GM21786 (cell line): ENCODE data around the gene GYPA.
"Not testable (repeated sequence)": the region's sequence is repeated elsewhere in the genome, so short reads cannot be mapped to it uniquely, and the experiment has no call there.

Source experiments
- ATAC-seq: cut with Tn5 transposase; IDR thresholded peaks from one replicate; pipeline ENCODE4 v1.9.1; 2021; ENCODE audit not compliant: unreplicated experiment

The GYPA gene

DNA sequence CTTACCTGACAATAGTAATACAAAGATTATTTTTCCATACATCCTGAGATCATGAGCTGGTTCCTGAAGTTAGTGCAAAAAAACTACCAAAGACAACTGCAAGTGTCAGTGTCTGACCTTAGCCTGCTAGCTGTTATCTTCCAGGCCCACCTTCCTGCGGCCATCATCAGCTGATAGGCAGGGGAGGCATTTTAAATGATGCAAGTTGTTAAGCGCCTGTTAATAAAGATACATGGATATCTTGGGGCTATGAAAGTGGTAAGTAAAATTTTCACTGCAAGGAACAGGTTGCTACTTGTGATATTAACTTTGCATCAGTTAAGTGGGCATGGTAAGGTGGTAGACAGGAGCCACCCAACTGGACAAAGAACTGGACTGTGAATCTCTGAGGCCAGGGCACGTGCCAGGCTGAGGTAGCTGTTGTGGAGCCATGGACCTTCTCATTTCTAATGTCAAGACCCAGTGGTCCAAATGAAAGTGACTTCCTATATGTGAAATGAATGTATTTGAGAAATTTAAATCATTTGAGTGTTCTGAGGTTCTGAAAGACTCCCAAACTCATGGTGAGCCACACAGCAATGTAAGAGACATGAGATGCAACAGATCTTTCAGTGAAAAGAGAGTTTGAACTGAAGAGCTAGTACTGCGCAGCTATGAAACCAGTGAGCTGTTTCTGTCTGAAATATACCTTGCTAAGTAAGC lies at the start of gene GYPA:
GYPA (minus strand) TSS at position 125 of the 702 bp plus-strand sequence; CDS start at position 42, 83 bp downstream.
- ATAC-seq = not testable (repeated sequence)

DNA sequence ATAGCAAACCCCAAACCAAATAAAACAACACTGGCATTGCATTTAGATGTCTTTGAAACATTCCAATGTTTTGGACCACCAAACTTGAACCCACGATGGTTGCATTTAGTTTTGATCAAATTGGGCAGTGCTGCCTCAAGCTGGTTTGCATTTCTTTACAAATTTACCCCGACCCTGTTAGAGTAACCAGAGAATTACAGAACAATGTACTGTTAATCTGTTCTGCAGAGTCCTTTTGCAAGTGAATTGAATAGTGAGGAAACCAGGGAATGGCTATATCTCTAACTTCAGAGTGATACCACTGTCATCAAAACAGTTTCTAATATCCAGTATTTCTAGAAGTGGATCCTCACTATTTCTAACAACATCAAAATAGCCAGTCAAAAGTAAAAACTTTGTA lies 49.5 kb upstream of the GYPA start:
- no peak for ATAC-seq

DNA sequence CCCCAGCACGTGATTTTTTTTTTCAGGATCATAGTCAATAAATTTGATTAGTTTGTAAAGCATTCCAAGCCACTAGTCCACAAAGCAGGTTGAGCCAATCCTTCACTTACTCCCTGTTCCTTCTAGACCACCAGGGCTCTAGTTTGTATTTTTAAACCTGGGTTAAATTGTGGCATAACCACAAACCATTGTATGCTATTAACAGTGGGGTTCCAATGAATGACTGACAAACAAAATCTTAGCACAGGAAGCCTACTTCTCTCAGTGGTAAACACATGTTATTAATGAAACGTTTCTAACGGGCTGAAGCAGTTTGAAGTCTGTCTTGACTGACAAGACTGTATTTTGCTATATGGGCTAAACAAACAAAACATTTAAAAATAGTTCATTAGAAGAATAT lies 48.6 kb upstream of the GYPA start:
- ATAC-seq = no peak

DNA sequence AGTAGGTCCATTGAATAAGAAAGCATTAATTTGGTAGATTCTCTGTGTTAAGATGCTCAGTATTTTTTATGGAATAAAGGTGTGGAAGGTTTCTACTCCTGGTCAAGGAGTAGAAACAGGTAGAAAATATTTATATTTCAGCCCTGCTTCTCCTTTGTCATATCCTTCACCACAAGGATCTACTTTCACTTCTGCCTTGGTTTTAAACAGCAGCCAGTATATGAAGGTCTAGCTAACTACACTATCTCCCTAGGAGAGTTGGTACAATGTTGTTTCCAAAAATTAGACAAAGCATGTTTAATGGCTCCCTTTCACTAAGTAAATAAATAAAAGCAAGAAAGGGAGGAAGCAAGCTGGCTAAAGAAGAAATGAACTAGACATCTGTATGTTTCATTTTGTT lies 44.6 kb upstream of the GYPA start:
- no peak for ATAC-seq

DNA sequence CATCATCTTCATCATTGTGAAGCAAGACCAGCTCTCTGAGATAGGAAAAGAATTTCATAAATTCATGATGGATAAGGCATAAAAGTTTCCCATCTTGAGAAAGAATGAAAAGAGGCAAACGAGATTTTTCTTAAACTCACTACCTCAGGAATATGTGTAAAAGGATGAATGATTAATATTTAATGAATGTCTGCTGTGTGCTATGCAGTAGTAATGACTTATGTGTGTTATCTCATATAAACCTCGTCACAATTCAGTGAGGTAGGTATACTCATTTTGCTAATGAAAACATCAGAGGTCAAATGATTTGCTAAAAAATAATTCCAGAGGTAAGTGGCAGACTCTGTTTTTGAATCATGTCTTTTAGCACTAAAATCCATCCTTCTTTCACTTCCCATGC lies 42.6 kb upstream of the GYPA start:
- ATAC-seq = no peak

DNA sequence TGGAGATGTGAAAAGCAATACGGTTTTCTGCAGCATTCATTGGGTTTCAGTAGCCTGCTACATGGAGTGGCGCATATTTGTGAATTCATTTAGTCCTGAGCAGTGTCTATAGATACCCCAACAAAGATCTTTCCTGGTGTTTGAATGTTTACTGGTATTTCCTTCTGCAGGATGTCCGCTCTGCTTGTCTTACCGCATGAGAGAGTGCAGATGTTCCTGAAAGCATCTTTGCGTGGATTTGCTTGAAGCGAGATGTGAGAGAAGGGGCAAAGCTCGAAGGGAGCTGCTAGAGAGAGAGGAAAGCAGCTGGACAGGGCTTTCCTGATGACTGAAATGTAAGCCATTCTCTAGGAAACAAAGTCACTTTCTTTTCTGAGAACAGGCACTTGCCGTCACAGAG lies 40.9 kb upstream of the GYPA start:
- no peak for ATAC-seq

DNA sequence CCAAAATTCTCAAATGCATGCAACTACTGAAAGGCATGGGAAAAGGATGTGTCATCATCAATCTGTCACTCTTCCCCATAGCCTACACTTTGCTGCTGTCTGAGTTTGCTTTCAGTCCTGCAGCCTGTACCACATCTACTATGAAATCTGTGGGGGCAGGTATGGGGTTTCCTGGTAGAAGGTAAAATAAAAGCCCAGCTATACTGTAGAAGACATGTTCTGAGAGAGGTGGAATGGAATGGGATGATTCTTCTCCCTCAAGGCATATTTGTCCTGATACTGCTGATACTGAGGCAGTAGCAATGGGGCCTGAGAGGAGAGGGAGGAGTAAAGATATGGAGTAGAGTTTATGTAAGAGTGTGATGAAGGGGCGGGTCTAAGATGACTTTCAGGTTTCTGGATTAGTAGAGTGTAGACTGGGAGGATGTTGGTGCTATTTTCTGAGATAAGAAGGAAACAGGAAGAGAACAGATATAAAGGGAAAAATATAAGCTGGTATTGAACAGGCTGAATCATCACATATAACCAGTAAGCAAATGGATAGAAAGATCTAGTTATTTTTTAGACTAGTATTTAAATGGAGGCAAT lies 38.7 kb upstream of the GYPA start:
- ATAC-seq = no peak

DNA sequence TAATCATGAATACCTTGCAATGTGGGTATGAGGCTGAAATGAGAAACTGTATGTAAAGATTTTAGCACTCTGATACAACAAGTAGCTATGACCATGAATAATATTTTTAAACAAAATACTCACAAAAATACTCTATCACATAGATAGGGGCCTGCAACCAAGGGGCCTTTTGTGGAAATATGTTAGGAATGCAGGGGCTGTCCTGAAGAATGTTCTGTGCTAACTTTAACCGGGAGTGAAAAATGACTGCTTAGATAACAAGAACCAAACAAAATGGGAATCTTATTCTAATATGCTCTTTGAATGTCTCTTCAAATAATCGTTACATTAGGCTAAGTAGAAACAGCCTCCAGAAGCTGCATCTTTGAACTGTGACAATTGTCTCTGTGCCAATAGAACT lies 37.9 kb upstream of the GYPA start:
- no peak for ATAC-seq

DNA sequence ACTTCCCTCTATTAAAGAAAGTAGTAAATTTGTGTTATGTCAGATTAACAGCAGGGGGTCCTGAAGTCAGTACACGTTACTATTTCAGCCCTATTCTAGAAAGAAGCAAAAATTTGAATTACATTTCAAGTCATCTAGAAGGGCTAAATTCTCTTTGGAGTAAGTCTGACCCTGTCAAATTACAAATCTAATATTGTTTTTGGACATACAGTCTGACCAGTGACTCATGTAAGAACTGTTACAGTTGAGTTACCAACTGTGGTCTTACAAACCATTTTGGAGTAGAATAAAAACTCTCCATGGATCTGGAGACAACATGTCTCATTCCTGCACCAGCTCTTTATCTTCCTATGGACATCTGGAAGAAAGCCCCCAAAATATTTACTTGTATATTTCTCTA lies 36.0 kb upstream of the GYPA start:
- ATAC-seq = no peak

DNA sequence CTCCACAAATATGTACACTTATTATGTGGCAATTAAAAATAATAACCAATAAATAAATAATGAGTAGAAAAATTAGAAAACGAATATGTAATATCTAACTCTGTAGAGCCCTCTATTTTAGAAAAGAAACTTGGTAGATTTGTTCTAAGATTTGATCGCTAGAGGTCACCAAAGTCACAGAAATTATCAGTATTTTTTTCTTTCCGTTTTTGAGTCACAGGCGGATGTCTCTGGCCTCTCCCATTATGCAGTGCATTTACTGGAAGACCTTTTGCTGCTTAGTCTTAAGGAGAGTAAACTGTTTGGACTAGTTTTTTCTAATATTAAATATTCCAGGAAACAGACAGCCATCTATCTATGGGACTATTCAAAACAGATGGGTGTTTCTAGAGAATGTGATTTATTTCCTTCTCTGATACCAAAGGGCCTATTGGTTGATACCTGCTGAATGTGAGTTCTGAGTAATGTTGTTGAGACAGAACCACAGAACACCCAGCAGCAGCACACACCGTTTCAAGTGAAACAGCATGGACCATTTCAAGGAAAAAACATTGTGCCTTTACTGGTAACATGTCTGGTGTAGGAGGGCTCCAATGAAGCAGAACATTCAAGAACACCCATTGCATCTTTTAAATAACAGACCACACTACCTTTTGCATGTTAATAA lies 34.0 kb upstream of the GYPA start:
- ATAC-seq = peak; percentile 72

DNA sequence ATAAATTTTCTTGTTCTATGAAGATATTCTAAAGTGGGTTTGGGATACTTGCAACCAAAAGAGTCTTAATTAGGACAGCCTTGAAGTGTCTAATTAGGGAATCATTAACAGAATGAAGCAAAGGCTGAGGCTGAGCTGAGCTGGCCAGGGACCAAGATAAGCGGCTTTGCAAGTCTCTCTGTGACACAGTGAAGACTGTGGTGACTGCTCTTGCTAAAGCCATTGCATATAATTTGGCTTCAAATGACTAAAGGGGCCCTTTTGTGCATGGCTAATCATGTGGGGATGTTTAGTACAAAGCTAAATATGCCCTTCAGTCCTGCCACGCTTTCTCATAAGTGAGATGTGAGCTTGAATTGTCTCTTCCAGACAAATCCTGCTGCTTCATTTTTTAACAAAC lies 31.2 kb upstream of the GYPA start:
- ATAC-seq = no peak

DNA sequence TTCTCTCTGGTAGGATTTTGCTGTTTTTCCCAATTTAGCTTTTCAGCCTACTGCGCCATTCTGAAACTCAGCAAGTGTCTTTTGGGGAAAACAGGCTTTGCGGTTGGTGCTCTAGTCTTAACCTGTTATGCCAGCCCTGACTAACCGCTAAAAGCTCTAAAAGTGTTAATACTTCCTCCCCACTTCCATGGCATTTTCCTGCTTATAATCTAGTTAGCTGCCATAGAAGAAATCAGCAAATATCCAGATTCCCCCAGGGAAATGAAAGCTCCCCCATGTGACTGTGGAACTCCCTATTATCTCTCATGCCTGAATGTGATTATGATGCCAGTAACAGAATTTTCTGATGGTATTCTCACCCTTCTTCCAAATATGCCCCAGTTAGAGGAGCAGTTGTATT lies 28.7 kb upstream of the GYPA start:
- ATAC-seq = no peak

DNA sequence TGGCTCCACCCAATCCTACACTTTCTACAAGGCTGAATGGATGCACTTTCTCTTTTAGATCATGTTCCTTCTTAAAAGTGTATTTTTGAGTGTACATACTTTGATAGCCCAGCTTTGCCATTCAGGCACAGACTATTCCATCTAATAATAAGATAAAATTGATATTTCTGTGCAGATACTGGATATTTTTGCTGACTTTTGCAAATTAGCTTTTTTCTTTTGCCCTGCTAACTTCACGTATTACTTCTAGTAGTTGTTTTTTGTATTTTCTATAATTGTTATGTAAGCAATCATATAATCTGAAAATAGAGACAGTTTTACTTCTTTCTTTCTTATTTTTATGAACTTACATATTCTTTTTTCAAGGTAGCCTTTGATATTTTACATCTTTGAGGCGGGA lies 13.5 kb upstream of the GYPA start:
- ATAC-seq = no peak

DNA sequence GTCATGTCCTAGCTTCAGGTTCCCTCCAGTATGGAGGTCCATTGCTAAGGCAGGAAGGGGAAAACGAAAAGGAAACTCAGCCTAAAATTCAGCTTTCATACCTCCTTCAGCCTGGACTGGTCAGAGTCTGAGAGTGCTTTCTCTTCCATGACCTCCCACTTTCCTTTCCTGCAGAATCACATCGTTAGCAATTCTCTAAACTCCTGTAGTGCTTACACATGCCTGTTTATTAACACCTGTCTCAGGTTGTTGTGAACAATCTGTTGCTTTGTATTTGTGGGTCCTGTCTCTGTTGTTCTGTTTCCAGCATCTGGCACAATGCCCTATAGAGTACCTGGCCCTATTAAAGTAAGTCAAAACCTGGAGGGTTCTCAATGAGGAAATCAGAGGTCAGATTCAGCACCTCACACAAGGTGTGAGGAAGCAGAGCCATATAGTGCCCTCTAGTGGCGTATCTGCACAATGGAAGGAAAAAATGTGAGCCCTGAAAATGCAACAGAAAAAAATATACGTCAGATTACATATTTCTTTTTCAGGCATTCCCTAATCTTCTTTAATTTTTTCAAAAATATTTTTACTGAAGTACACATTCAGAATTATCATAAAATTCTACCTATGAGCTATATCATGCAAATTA lies 2.3 kb upstream of the GYPA start:
- ATAC-seq = peak; percentile 86

DNA sequence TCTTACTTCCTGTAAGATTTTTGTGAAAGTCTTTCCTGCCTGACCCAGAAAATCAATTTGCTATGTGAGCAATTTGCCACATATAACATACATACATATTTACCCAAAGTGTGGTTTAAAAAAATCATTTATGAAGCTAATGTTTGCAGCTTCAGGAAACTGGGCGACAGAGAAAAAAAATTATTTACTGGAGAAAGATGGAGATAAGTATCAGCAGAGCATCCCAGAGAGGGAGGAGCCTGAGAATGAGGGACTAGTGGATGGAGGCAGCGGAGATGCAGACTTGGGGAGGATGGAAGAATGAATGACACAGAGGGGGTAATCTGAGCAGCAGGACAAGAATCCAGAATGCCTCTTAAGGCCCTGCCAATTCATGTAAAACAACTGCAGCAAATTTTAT lies 975 bp upstream of the GYPA start:
- ATAC-seq = no peak

DNA sequence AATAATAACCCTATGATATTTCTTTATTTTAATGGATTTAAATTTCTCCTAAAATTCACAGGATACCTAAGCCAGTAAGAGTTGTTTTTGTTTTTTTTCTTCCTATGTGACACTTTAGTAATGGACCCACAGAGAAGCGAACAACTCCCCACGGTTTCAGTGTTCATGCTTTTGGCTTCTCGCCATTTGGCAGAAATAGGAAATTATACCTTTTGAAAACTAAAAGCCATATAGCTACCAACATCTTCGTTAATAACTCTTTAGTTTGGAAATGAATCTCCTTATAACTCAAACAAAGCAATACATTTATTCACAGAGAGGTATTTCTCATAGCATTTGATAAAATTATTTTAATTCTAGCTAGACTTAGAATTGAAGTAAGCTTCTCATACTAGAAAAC lies 527 bp downstream of the GYPA start:
- not testable (repeated sequence) for ATAC-seq

DNA sequence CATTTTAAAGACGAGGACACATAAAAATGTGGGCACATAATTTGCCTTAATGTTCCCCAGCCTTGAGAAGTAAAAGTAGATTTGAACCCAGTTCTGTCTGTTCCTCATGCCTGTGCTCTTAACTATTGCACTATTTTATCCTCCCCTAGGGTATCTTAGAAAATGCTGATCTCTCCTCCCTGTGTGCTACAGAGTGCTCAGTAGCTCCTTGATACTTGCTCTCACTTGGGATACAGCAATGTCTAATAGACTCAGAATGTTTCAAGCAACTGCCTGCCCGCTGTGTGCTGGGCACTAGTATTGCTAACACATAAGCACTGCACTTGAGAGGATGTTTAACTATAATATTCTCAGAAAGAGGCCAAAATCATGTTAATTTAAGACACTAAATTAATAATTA lies 971 bp downstream of the GYPA start:
- not testable (repeated sequence) for ATAC-seq

DNA sequence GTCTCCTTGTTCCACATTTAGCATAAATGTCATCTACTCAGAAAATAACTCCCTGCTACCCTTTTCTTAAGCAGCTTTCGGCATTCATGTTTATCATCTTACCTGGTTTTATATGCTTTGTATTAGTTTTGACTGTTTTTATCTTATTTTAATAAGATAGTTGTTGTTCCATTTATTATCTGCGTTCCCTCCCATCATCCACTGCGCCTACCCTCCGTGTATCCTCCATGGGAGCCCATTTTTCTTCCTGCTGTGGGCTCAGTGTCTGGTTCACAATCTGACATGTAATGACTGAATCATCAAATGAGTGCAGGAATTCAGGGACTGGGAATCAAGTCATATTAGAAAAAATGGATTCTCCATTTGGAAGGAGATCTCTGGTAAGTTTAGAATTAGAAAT lies 2.3 kb downstream of the GYPA start:
- not testable (repeated sequence) for ATAC-seq

DNA sequence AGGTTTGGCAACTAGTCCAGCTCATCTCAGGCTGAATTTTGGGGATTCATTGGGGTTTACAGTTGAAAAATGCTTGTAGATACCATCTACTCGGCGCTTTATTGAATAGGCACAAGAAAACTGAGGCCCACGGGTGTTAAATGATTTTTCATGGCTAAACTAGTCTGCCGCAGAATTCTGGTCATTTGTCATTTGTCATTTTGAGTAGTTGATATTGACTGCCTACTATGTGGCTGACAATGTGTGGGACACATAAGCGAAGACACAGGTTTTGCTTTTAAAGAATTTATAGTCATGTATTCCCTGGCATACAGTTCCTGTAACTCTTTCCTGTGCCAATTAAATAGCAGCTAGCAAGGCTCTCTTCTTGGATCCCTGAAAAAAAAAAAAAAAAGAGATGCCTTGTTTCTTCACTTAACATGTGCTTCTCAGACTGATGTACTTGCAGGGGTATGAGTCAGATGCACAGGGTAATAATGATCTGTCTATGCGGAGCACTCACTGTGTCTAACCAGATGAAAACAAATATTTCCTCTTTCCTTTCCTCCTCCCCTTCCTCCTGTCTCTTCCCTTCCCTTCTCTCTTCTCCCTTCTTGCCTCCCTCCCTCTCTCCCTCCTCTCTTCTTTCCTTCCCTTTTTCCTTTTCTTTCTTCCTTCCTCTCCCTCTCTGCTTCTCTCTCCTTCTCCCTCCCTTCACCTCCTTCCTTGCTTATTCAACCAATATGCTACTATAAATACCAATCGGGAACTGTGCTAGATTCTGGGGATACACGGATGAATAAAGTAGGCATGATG lies 3.2 kb downstream of the GYPA start:
- not testable (repeated sequence) for ATAC-seq

DNA sequence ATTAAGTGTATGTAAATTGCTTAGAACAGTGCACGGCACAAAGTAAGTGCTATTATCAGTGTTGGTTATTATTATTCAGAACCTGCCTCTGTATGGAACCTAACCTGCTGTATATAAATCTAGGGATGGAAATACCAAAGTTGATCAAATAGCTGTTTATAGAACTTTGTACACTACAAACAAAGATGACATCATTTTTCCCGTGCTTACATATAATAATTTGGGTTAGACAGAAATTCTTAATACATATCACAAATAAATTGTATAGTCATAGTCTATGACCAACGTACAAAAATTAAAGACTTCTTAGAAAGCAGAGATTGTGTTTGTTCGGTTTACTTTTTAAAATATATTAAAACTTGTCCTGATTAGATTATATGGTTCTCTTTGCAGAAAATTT lies 4.3 kb downstream of the GYPA start:
- ATAC-seq = not testable (repeated sequence)

DNA sequence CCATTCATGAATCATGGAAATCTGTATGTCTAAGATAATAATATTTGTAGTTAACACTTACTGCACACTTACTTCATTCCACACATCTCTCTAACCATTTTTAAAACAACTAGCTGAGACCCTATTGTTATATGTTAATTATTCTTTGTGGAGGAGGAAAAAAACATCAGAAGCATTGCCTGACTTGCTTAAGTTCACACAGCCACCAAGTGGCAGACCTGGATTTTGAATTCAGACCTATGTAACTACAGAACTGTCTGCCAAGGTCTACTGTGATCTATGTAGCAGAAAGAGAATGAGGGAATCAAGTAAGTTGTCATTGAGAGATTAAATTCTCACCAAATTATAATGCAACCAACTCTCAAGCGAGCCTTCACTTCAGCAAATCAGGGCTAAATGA lies 10.4 kb downstream of the GYPA start:
- not testable (repeated sequence) for ATAC-seq
